Heart right ventricle (tissue), 16 donors: ENCODE measurements around the gene KRT82. TPM values are rescaled to one million over a fixed set of nuclear protein-coding genes. Genes with fewer than 3 reads are reported as not detected.

Source experiments
- ATAC-seq, 8 donors: fragments of 200-7000 bp; cut with Tn5 transposase; one replicate each; pipeline ENCODE4 v1.9.1; 2020; ENCODE audit warnings: mild to moderate bottlenecking in 8 of 8, moderate library complexity in 8 of 8, moderate number of reproducible peaks in 1 of 8
- DNase-seq, 2 donors: peaks; one replicate each; pipeline ENCODE4 v3.0.0-alpha.2; 2020
- H3K27ac ChIP-seq, 10 donors: fragments of 200-600 bp; sonication (generic) in 2 of 10; one replicate each; pipeline versions ENCODE4 v1.5.0 to v1.8.0; 2020 to 2022; ENCODE audit warnings: mild to moderate bottlenecking in 3 of 10
- H3K27me3 ChIP-seq, 7 donors: fragments of 200-600 bp; one replicate each; pipeline ENCODE4 v1.8.0; 2021 to 2022; ENCODE audit warnings: mild to moderate bottlenecking in 2 of 7
- H3K36me3 ChIP-seq, 9 donors: fragments of 200-600 bp; sonication (generic) in 1 of 9; one replicate each; pipeline versions ENCODE4 v1.5.0 to v1.8.0; 2020 to 2022; ENCODE audit warnings: mild to moderate bottlenecking in 2 of 9
- H3K4me1 ChIP-seq, 9 donors: fragments of 200-600 bp; sonication (generic) in 1 of 9; one replicate each; pipeline versions ENCODE4 v1.5.0 to v1.8.0; 2020 to 2022; ENCODE audit warnings: mild to moderate bottlenecking in 4 of 9
- H3K4me3 ChIP-seq, 10 donors: fragments of 200-600 bp; sonication (generic) in 2 of 10; one replicate each; pipeline versions ENCODE4 v1.5.0 to v1.8.0; 2020 to 2022; ENCODE audit warnings: mild to moderate bottlenecking in 7 of 10, moderate library complexity in 2 of 10
- H3K9me3 ChIP-seq, 11 donors: fragments of 200-600 bp in 10 of 11; sonication (generic) in 2 of 11; one replicate each; pipeline versions ENCODE4 v1.5.0 to v1.8.0; 2013 to 2022; ENCODE audit warnings: mild to moderate bottlenecking in 2 of 11, control low read depth in 1 of 11, moderate library complexity in 1 of 11
- WGBS, 2 donors: extraction: QIAGEN DNeasy Blood & Tissue Kit; methylation state at CpG; one replicate each; pipeline ENCODE4 v1.1.7; 2013; ENCODE audit warnings: inconsistent platforms in 1 of 2; 5-methylcytosine and 5-hydroxymethylcytosine counted together
- intact Hi-C, 10 donors: fragments of 100-400 bp; cut with DNase I; formaldehyde crosslinking; loops; one replicate each; pipeline versions ENCODE4 v1.11.1 to v1.14.2; 2022
- polyA plus RNA-seq, 2 donors: library from polyadenylated mRNA; stranded (reverse); fragments of 200-250 nt; gene quantifications; one replicate each; pipeline ENCODE4 v1.2.3, GENCODE V29; 2013
- total RNA-seq, 10 donors: library from RNA; stranded (reverse); fragmentation: NEBNext Ultra II Directional in 3 of 10; extraction: Animal tissue kit (Norgen Biotek cat#: 25700) in 3 of 10; gene quantifications; one replicate each; pipeline versions ENCODE4 v1.2.1 to v1.2.4, GENCODE V29; 2021 to 2023
- TF ChIP-seq, protein P1 (sequence below), 9 donors: fragments of 200-600 bp; sonication (generic) in 2 of 9; IDR thresholded peaks; one replicate each; pipeline versions ENCODE4 v1.5.0 to v1.8.0; 2021 to 2022; ENCODE audit warnings: antibody characterized with exemption in 9 of 9, mild to moderate bottlenecking in 5 of 9, moderate library complexity in 1 of 9
- donor health status: Arrhythmogenic right ventricular cardiomyopathy.
- donor health status: ischemic (EF 13 %, LVEDD 7.1; RV severe dilation, severe dysfunction).
- donor health status: healthy with polysubstance abuse.
- donor health status: DM: no; HTN: yes; CAD: no.
- donor health status: DM: no; HTN: no; CAD: no.
- donor health status: ischemic (EF 25% LVEDD 6.9; RV normal size, moderate dysfunction).
- donor health status: ischemic (EF 25% LVEDD 5.7; RV mildly dilated, moderate dysfunction).
- donor health status: healthy.
- donor health status: DM: yes; HTN: yes; CAD: no.
- donor health status: Ischemic cardiomyopathy.
- donor health status: ischemic (EF 35%, LVEDD 5.7; RV mildly dilated, moderate dysfunction).
- donor health status: nonischemic (EF 11% LVEDD 7.7; RV severe dilation, severe dysfunction).
- donor health status: DM: yes; HTN: yes; CAD: no.
- donor health status: PGD.
- donor health status: ischemic (EF 29% LVEDD 5.4; RV normal size, mild dysfunction).
- donor health status: nonischemic (EF 23%, LVEDD 6.1; RV moderate dilation, normal function).

KRT82 gene
- total and polyA plus RNA-seq, 12 donors: not detected

- no peak overlapping the region for H3K4me3 ChIP-seq
- H3K27ac ChIP-seq: no peak overlapping the region
- intact Hi-C loops: loop anchor here in 1 of 10 donors (10.0 kb wide), 1 partner anchor 155 kb away; no protein-coding TSS in a partner anchor
- TF ChIP-seq, protein P1, sequence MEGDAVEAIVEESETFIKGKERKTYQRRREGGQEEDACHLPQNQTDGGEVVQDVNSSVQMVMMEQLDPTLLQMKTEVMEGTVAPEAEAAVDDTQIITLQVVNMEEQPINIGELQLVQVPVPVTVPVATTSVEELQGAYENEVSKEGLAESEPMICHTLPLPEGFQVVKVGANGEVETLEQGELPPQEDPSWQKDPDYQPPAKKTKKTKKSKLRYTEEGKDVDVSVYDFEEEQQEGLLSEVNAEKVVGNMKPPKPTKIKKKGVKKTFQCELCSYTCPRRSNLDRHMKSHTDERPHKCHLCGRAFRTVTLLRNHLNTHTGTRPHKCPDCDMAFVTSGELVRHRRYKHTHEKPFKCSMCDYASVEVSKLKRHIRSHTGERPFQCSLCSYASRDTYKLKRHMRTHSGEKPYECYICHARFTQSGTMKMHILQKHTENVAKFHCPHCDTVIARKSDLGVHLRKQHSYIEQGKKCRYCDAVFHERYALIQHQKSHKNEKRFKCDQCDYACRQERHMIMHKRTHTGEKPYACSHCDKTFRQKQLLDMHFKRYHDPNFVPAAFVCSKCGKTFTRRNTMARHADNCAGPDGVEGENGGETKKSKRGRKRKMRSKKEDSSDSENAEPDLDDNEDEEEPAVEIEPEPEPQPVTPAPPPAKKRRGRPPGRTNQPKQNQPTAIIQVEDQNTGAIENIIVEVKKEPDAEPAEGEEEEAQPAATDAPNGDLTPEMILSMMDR (IDR thresholded peaks at IDR 0.05): no peak
- H3K27me3 ChIP-seq: peaks cover 0 to 41% (median 21%) of the 10 kb centered on the region in 7 donors
- ATAC-seq (no peak), DNase-seq (no peak)
- H3K36me3 ChIP-seq: no peaks in the 10 kb centered on the region
- 62 to 73% methylated on average over 5 of the region's 5 CpGs for WGBS, 2 donors
- no peaks in the 10 kb centered on the region for H3K9me3 ChIP-seq
- H3K4me1 ChIP-seq: no peaks in the 10 kb centered on the region
Observed at GRCh38 chr12:52359621-52360061, 46.5 kb downstream of the KRT82 start.

DNA sequence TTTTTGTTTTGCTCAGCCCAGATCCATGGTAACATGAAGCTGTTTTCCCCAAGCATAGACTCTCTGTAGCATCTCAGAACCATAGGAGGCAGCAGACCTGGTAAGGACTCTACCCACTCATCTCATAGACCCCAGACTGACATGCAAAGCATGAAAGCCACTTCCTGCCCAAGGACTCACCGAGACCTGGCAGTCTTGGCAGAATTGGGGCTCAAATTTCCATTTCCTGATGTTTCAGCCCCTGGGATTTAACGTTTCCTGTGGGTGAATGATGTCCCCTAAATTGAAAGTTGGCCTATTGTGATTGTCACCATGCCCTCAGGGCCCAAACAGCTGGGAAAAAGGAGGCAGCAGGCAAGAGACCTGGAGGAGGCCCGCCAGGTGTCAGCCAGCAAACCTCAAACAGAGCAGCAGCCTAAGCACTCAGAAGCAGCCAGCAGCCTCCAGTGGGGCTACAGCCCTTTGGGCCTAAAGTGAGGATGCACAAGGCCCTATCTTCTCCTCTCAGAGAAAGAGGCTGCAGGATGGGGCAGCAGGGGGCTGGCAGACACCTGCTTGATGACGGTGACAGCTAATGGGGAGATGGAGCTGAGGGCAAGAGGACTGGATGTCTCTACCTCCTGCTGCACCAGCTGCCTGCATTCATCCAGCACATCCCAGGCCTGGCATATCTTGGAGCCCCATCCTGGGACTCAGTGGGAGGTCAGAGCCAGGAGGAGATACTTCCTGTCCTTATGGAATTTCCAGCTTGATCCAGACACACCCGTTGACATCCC lies 47.4 kb downstream of the KRT82 start:
- intact Hi-C loops: no loop called here
- Histone ChIP-seq H3K27me3 (peaks cover 0 to 43% (median 28%) of the 10 kb centered on the region in 7 donors), H3K4me3 (no peak overlapping the region), H3K27ac (no peak overlapping the region), H3K36me3 (no peaks in the 10 kb centered on the region), H3K4me1 (peaks cover 0 to 3% (median 0%) of the 10 kb centered on the region in 9 donors), H3K9me3 (no peaks in the 10 kb centered on the region)
- DNase-seq (no peak), ATAC-seq (no peak)
- WGBS, 2 donors: 65 to 70% methylated on average over 5 of the region's 5 CpGs
- TF ChIP-seq, protein P1 (IDR thresholded peaks at IDR 0.05): no peak

DNA sequence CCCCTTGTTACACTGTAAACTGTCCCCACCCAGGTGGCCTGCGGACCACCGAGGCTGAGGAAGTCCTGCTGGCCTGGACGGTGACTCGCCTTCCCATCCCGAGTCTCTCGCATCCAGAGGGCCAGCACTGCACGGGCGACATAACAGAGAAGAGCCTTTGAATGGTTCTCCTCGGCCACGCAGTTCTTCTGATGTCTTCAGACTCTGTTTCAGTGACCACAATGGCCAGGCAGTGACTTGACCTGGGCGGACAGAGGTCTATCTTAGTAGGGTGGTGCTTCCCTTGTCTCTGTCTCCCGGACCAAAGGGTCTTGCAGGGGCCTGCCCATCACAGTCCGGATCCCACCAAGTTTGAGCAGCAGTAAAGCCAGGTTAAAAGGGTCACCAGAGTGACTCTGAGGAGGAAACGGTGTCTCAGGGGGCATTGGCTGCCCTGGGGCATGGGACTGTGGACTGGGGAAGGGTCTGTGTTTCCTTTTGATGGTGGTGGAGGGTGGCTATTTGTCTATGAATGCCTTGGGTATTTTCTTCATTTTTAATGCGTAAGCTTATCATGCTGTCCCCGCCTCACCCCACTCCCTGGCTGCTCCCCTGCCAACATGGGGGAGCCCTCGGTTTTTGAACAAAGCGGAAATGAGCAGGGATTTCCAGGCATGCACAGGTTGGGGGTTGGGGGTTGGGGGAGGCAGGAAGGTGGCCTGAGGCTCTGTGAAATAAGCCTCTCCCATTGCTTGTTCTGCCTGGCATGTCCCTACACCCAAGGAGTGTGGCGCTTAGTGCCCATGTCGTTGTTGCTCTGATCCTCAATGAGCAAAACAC lies 49.2 kb downstream of the KRT82 start:
- ATAC-seq: no peak
- 88 to 90% methylated on average over 20 of the region's 20 CpGs for WGBS, 2 donors
- Histone ChIP-seq H3K27me3 (peaks cover 0 to 48% (median 34%) of the 10 kb centered on the region in 7 donors), H3K4me1 (peaks cover 0 to 3% (median 0%) of the 10 kb centered on the region in 9 donors), H3K27ac (no peak overlapping the region), H3K9me3 (no peaks in the 10 kb centered on the region), H3K36me3 (no peaks in the 10 kb centered on the region), H3K4me3 (no peak overlapping the region)
- TF ChIP-seq, protein P1 (IDR thresholded peaks at IDR 0.05): no peak
- no peak for DNase-seq
- intact Hi-C loops: no loop called here

DNA sequence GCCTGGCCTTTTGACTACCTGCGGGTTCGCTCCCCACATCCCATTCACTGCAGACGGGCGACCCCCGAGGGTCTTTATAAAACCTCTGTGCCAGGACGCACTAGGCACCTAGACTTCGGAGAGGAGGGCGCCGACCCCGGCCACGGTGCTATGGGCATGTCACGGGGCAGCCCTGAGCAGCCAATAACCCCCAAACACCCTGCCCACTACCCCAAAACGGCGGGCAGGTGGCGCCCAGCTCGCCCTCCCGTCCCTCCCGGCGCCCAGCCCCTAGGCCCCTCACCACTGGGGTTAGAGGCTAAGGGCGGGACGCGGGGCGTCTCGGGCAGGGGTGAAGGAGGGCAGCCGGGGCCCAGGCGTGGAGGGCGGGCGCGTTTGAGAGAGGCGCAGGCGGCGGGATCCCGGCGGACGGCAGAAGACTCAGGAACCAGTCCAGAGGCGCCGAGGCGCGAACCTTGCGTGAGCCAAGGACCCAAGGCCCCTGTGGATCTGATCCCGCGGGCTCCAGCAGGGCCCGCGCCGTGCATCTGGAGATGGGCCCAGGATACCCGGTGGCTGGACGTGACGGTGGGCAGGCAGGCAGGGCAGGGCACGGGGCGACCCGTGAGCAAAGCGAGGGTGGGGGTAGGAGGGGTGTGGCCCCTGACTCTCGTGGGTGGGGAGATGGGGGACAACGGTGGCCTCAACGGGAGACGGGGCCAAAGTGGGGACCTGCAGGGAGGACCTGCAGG lies 49.9 kb downstream of the KRT82 start:
- ATAC-seq (no peak), DNase-seq (no peak)
- 88 to 93% methylated on average over 55 to 56 of the region's 56 CpGs for WGBS, 2 donors
- TF ChIP-seq, protein P1 (IDR thresholded peaks at IDR 0.05): no peak
- Histone ChIP-seq H3K36me3 (no peaks in the 10 kb centered on the region), H3K9me3 (no peaks in the 10 kb centered on the region), H3K4me1 (peaks cover 0 to 6% (median 0%) of the 10 kb centered on the region in 9 donors), H3K4me3 (no peak overlapping the region), H3K27ac (no peak overlapping the region), H3K27me3 (peaks cover 0 to 51% (median 34%) of the 10 kb centered on the region in 7 donors)
- intact Hi-C loops: no loop called here
